HG03060 (cell line): ENCODE measurements around the gene CENPW.
A peak's percentile ranks its signal among the peaks of the same experiment; 100 is the strongest.

Experiments used
- ATAC-seq: cut with Tn5 transposase; IDR thresholded peaks from one replicate; pipeline ENCODE4 v1.9.1; 2021; ENCODE audit warnings: low read depth, moderate number of reproducible peaks; ENCODE audit not compliant: unreplicated experiment

The CENPW gene

GRCh38 chr6:126339796-126340609 lies at the start of gene CENPW:
TSS of gene CENPW (plus strand) at chr6:126340115. CDS start at chr6:126340274, 159 bp downstream.
- peak; percentile 87 for ATAC-seq

DNA sequence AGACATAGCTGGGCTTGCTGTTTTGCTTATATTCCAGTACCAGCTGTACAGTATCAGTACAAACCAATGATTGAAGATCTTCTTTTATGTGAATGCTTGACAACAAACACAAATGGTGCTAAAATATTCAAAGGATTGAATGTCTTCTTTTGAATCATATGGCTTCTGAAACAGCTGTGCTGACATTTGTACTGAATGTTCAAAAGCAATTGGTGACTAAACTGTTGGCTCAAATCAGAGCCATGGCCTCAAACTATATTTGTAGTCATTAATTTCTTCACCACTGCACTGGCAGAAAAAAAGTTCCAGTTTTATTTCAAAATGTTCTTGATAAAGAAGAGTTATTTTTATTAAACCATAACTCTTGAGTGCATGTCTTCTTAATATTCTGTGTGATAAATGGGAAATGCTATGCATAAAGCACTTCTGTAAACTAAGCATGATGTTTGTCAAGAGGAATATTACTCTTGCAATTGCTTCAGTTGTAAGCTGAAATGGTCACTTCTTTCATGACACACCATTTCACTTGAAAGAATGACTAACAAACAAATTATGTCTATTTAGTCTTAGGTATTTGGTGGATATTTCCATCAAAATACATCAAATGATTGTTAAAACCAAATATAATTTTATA lies 45.9 kb upstream of the CENPW start:
- no peak for ATAC-seq

- ATAC-seq, result no peak
Observed at GRCh38 chr6:126300126-126300525, 39.8 kb upstream of the CENPW start.

- ATAC-seq, result peak; percentile 68
Observed at GRCh38 chr6:126300735-126301134, 39.2 kb upstream of the CENPW start.

GRCh38 chr6:126302191-126302590 lies 37.7 kb upstream of the CENPW start:
- ATAC-seq, result no peak

GRCh38 chr6:126307849-126308248 lies 32.1 kb upstream of the CENPW start:
- no peak for ATAC-seq

DNA sequence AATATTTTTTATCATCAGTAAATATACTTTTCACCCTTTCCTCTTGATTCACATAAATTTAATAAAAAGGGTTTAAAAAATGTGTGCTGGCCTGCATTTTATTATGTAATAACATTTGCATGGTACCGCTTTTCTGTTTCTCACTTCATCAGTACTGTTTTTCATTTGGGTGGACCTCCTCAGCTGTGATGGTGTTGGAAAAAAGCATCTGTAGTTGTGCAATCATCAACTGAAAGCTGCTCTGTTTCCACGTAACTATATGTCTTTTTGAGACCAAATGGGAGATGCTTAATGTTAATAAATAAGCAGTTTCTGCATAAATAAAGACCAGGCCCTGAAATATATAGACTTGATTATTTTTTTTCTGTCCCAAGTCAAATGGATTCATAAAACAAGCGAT lies 31.6 kb upstream of the CENPW start:
- ATAC-seq, result no peak

GRCh38 chr6:126312013-126312665 lies 27.8 kb upstream of the CENPW start:
- peak; percentile 80 for ATAC-seq

DNA sequence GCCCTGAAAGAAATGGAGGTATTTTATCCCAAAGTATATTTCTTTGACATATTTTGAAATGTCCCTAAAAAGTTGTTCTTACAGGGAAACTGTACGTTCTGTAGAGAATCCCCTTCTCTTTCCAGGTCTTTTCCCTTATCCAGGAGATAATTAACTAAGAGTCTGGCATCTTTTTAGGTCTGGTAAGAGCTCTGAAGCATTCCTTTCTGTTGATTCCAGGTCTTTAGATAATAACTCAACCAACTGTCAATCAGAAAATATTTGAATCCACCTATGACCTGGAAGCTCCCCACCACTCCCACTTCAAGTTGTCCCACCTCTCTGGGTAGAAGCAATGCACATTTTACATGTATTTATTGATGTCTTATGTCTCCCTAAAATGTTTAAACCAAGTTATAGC lies 26.0 kb upstream of the CENPW start:
- no peak for ATAC-seq

DNA sequence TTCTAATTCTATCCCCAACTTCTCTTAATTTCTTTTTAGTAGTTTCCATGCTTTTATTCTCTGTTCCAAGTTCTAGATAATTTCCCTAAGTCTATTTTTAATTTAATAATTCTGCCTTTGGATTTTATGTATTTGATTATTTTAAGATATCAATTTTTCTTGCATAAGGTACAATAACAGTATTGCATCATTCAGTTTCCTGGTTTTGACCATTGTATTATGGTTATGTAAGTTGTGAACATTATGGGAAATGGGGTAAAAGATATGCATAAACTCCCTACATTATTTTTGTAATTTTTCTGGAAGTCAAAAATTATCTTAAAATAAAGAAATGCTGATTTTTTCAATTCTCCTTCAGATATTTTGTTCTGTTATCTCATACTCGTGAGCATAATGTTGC lies 21.1 kb upstream of the CENPW start:
- ATAC-seq, result no peak

GRCh38 chr6:126333729-126334128 lies 6.2 kb upstream of the CENPW start:
- ATAC-seq, result no peak

DNA sequence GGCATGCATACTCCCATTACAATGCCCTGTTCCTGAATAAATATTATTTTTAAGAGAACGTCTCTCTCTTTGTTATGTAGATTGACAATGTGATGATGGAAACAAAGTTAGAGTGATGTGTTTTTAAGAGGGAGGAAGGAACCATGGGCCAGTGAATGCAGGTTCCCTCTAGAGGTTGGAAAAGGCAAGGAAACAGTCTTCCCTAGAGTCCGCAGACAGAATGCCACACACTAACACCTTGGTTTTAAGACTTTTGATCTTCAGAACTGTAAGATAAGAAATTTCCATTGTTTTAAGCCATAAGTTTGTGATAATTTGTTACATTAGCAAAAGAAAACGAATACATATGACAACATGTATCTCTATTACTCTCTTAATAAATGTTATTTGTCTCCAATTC lies 4.7 kb upstream of the CENPW start:
- ATAC-seq, result no peak

DNA sequence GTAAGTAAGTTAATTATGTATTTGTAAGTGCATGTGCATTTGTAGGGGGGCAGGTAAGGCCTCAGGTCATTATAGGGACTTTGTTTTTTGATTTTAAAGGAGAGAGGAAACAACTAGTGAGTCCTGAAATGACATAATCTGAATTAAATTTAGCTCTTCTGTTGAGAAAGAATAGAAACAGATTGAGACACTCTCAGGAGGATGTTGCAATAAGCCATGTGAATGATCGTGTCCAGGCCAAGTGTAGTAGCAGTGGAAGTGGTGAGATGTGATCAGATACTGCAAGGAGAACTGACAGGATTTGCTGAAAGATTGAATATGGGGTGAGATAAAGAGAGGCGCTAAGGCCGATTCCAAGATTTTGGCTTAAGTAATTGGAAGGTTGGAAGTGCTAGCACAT lies 2.6 kb upstream of the CENPW start:
- no peak for ATAC-seq

GRCh38 chr6:126341126-126341525 lies 1.2 kb downstream of the CENPW start:
- no peak for ATAC-seq

- ATAC-seq, result no peak
Observed at GRCh38 chr6:126344181-126344580, 4.3 kb downstream of the CENPW start.

DNA sequence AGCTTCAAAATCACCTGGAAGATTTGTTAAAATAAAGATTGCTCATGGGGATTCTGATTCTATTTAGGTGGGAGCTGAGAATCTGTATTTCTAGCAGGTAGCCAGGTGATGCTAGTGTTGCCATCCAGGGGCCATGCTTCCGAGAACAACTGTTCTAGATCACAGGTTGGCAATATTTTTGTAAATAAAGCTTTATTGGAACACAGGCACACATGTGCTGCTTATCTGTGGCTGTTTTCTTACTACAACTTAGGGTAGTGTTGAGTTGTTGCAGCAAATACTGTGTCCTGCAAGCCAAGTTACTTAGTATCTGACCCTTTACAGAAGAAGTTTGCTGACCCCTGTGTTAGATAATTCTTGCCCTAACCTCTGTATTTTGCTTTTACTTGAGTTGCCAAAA lies 12.0 kb downstream of the CENPW start:
- ATAC-seq, result no peak

DNA sequence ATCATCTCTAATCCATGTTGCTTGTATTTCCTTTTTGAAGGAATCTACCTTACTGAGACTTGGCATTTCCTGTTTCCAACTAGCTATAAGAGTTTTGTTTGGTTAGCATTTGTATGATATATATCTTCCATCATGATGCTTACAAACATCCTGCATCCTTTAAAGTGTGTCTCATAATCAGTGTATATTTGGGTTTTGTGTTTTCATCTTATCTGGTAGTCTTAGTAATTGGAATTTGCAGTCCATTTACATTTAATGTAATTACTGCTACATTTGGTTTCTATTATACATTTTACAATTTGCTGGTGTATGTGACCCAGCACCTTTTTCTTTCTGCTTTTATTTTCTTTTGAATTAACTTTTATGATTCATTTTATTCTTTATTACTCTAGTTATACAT lies 12.6 kb downstream of the CENPW start:
- ATAC-seq, result no peak

DNA sequence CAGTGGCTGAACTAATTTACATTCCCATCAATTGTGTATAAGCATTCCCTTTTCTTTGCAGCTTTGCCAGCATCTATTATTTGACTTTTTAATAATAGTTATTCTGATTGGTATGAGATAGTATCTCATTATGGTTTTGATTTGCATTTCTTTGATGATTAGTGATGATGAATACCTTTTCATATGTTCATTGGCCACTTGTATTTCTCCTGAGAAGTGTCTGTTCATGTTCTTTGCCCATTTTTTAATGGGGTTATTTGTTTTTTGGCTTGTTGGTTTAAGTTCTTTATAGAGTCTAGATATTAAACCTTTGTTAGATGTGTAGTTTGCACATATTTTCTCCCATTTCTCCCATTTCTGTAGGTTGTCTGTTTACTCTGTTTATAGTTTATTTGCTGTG lies 16.6 kb downstream of the CENPW start:
- ATAC-seq, result no peak

DNA sequence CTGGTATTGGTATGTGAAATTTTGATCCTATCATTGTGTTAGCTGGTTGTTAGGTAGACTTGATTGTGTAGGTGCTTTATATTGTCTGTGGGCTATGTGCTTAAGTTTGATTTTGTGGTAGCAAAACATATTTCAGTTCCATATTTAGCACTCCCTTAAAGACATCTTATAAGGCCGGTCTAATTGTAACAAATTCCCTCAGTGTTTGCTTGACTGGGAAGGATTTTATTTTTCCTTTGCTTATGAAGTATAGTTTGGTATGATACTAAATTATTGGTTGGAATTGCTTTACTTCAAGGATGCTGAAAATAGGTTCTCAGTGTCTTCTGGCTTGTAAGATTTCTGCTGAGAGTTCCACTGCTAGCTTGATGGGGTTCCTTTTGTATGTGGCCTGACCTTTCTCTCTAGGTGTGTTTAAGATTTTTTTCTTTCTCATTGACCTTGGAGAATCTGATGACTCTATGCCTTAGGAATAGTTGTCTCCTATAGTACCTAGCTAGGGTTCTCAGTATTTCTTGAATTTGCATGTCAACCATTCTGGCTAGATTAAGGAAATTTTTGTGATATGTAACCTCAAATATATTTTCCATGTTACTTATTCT lies 20.1 kb downstream of the CENPW start:
- ATAC-seq, result no peak

GRCh38 chr6:126361832-126362440 lies 22.0 kb downstream of the CENPW start:
- no peak for ATAC-seq

DNA sequence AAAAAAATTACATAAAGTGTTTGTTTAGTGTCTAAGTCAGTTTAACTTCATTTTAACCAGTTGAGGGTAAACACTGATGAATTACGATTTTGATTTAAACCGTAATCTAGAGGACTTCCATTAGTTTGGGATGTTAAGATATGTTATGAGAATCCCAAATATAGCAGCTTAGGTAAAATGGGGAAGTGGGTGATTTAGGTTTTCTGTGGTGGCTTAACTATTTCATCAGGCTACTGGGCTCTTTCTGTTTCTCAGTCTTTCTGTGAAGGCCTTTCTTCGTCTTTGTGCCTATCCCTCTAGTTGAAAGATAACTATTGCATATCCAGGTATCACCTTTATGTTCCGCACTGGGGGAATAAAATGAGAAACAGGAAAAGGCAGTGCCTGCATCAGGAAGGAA lies 27.9 kb downstream of the CENPW start:
- ATAC-seq, result no peak
